ENCODE measurements around the gene GPC5.

Gene GPC5

DNA sequence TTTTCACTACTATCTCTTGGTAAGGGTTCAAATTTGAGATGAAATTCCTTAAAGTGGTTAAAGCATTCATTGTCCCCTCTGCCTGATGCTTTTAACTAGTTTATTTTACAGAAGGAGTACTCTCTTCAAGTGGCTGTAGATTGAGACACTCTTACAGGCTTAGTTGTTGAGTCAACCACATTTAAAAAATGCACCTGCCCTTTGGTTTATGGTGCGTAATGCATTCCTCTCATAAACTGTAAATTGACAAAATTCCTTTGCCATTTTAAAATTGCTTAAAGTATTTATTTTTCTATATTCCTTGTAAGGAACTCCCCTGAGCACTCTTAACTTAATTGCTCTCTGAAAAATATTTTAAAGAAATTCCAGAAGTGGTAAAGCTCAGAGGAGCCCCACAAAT lies 826 bp upstream of the GPC5 start:
- DNase-seq (ENCODE audit: insufficient read length, low spot score), result no peak
- TF ChIP-seq, protein P1, sequence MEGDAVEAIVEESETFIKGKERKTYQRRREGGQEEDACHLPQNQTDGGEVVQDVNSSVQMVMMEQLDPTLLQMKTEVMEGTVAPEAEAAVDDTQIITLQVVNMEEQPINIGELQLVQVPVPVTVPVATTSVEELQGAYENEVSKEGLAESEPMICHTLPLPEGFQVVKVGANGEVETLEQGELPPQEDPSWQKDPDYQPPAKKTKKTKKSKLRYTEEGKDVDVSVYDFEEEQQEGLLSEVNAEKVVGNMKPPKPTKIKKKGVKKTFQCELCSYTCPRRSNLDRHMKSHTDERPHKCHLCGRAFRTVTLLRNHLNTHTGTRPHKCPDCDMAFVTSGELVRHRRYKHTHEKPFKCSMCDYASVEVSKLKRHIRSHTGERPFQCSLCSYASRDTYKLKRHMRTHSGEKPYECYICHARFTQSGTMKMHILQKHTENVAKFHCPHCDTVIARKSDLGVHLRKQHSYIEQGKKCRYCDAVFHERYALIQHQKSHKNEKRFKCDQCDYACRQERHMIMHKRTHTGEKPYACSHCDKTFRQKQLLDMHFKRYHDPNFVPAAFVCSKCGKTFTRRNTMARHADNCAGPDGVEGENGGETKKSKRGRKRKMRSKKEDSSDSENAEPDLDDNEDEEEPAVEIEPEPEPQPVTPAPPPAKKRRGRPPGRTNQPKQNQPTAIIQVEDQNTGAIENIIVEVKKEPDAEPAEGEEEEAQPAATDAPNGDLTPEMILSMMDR (IDR thresholded peaks at IDR 0.05; ENCODE audit: insufficient read depth, missing control alignments), result no peak
- no peak for FAIRE-seq

DNA sequence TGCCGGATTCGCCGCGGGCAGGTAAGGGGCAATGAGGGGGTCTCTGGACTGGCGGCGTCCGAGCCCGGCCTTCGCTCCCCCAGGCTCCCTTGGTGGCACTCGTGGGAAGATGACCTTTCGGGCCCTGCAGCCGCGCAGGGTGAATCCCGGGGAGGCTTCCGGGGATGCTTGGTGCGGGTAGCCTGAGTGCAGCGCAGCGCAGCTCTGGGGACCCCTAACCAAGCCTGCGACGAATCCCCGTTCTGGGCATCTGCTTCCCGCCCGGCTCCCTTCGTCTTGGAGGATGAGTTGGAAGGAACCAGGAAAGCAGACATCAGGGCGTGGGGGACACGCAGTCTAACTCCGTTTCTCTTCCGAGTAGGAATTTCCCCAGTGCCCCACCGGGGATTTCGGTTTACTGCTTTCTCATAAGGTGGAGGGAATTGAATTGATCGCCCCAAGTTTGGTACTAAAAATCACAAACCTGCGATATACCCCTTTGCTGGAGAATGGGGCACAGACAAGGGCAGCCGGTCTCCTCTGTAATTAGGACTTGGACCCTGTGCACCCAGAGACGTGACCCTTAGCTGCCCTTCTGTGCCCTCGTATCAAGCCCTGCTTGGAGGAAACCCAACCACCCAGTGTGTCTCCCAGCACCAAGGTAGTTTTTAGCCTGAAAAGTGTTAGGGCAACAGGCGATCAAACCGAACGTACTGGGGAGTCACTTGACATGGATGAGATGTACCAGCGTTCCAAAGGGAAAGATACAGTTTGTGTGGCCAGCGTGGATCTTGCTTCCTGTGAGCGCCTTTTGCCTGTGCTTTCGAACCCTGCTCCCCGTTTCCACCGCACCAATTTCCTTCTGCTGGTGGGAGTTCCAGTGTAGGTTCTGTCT lies 1.0 kb downstream of the GPC5 start:
- FAIRE-seq (no peak), DNase-seq (ENCODE audit: insufficient read length, low spot score) (no peak)
- TF ChIP-seq, protein P1 (IDR thresholded peaks at IDR 0.05; ENCODE audit: insufficient read depth, missing control alignments), result no peak

DNA sequence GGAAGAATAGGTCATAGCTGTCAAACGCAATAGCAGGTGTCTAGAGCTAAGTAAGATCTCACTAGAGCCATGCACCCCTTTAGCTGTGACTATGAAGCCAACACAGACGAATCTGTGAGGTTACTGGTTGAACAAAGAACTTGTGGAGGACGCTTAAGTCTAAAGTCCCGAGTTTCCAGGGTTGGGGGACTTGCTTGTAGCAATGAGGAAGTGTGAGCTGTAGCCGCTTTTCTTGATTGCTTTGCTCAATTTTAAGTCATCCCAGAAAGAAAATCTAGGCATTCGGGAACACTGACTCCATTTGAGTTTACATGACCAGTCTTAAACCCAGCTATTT lies 1.6 kb downstream of the GPC5 start:
- no peak for DNase-seq (ENCODE audit: insufficient read length, low spot score)
- no peak for FAIRE-seq

DNA sequence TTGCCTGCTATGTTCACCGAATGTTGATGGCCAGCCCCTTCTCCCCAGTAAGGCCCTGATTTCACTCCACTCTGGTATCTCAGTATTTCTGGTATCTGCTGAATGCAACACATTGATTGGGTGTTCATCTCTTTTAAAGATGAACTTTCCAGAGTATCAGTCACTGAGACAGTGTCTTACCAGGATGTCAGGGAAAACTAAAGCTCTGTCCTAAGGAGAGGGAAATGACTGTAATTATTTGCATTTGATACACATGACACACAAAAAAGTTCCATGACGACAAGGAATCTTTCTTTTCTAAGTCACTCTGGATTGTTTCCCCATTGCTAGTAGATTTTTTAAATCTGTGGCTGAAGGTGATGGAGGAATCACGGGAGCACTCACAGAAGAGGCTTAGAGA lies 2.2 kb downstream of the GPC5 start:
- TF ChIP-seq, protein P1 (IDR thresholded peaks at IDR 0.05; ENCODE audit: insufficient read depth, missing control alignments), result no peak
- FAIRE-seq, result no peak
- DNase-seq (ENCODE audit: insufficient read length, low spot score), result no peak

More for the DNA sequence above, 1.6 kb downstream of the GPC5 start:
- TF ChIP-seq, protein P1 (IDR thresholded peaks at IDR 0.05; ENCODE audit: insufficient read depth, missing control alignments), result no peak

DNA sequence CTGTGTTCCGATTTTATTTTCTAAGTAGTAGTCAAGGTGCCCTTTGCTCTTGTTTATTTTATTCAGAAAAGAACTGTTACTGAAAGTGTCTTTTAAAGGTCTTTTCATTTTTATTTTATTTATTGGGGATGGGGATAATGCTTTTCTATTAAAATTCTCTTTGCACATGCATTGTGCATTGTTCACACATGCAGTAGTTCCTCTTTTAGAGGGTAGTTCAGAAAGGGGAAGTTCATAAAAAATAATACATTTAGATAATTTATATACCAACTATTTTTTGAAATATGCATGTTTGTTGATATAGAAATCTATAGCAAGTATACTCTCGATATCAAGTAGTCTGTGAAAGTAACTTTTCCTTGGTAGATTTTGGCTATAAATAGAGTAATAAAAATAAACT lies 3.5 kb downstream of the GPC5 start:
- FAIRE-seq, result no peak
- TF ChIP-seq, protein P1 (IDR thresholded peaks at IDR 0.05; ENCODE audit: insufficient read depth, missing control alignments), result no peak
- no peak for DNase-seq (ENCODE audit: insufficient read length, low spot score)

DNA sequence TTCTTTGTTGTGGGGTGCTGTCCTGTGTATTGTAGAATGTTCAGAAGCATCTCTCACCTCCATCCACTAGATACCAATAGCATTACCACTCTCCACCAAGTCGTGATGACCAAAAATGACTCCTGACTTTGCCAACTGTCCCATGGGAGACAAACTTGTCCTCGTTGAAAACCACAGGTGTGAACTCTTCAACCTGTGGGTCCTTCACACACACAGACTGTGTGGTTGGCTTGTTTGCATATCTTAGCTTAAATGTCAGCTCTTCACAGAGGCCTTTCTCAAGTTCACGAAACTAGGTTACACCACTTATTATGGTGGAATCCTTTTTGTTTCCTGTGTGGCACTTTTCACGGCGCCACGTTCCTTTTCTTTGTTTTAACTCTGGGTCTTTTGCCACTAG lies 6.8 kb downstream of the GPC5 start:
- TF ChIP-seq, protein P1 (IDR thresholded peaks at IDR 0.05; ENCODE audit: insufficient read depth, missing control alignments), result no peak

DNA sequence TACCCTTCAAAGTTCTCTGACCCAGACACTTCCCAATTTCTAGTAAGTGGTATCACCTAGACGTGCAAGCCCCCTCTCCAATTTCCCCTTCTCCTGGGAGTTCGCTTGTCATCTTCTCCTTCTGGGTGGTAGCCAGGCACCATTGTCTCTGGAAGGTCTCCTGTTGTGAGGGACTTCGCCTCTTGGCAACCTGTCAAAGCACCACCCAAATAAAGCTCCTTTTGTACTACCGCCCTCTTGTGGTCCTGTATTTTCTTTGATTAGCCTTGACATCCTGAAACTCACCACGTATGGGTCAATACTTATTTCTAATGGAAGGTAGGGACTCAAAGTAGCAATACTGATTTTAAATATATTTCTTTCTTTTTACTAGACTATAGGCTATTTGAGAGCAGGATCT lies 8.2 kb downstream of the GPC5 start:
- no peak for FAIRE-seq

More for the DNA sequence above, 6.8 kb downstream of the GPC5 start:
- DNase-seq (ENCODE audit: insufficient read length, low spot score) (no peak), FAIRE-seq (no peak)

More for the DNA sequence above, 8.2 kb downstream of the GPC5 start:
- no peak for DNase-seq (ENCODE audit: insufficient read length, low spot score)
- TF ChIP-seq, protein P1 (IDR thresholded peaks at IDR 0.05; ENCODE audit: insufficient read depth, missing control alignments), result peak; percentile 70

Measured in D721Med (cell line).